Activated T-helper 2 cell treated with anti-CD3 and anti-CD28 coated beads, Interferon-gamma antibody, Interleukin-2, Interleukin-4, amounts not matched to agents 10 μg/mL and 5 μg/mL and 100 μg/mL, durations not matched to agents 14 hours and 24 hours and 36 hours (primary cell): ENCODE measurements around the gene FADS3. TPM values are rescaled to one million over a fixed set of nuclear protein-coding genes. Genes with fewer than 3 reads are reported as not detected.

Experiments
- DNase-seq: peaks from one replicate; pipeline ENCODE4 v3.0.0; 2021; ENCODE audit warnings: low spot score
- H3K27ac Mint-ChIP-seq: one replicate; pipeline ENCODE4 v1.8.0; 2021; ENCODE audit warnings: mixed read lengths
- H3K27me3 Mint-ChIP-seq: one replicate; pipeline ENCODE4 v1.8.0; 2021; ENCODE audit warnings: low read depth, mixed read lengths
- H3K36me3 Mint-ChIP-seq: one replicate; pipeline ENCODE4 v1.8.0; 2021; ENCODE audit warnings: low read depth, mixed read lengths
- H3K4me1 Mint-ChIP-seq: one replicate; pipeline ENCODE4 v1.8.0; 2021; ENCODE audit warnings: low read depth, mixed read lengths
- H3K4me3 Mint-ChIP-seq: one replicate; pipeline ENCODE4 v1.8.0; 2021; ENCODE audit warnings: low read depth, mild to moderate bottlenecking, moderate library complexity, mixed read lengths
- H3K9me3 Mint-ChIP-seq: one replicate; pipeline ENCODE4 v1.8.0; 2021; ENCODE audit warnings: mixed read lengths
- intact Hi-C: fragments of 100-400 bp; cut with micrococcal nuclease; formaldehyde crosslinking; loops from one replicate; pipeline ENCODE4 v1.15.1; 2023
- total RNA-seq: library from RNA; stranded (reverse); gene quantifications from 2 replicates; pipeline ENCODE4 v1.2.3, GENCODE V29; 2022

Gene FADS3
- total RNA-seq, 1 donor from 2014 or later = 22.1 TPM

DNA sequence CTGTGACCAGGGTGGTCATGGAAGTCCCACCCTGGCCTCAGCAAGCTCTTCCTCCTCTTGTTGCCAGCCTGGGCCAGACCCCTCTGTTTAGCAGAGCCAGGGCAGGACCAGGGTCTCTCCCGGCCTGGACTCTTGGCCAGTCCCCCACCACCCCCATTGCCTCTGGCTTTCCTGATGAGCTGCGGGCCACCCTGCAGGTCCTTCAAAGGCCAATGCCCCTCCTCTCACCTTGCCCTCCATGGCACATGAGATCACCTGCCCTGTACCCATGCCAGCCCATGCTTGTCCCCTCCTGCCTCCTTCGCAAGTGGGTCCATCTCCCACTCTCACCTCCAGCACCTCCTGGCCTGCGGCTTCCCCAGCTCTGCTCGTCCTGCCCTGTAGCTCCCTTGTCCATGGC, 52.8 kb downstream of the FADS3 start:
- Mint-ChIP-seq H3K36me3 (peaks cover 83% of the 10 kb centered on the region), H3K4me1 (peaks cover 25% of the 10 kb centered on the region), H3K9me3 (no peaks in the 10 kb centered on the region)

GRCh38 chr11:61837411-61838005, 53.8 kb downstream of the FADS3 start:
- no peaks in the 10 kb centered on the region for H3K9me3 Mint-ChIP-seq
- H3K4me1 Mint-ChIP-seq = peaks cover 35% of the 10 kb centered on the region
- peaks cover 81% of the 10 kb centered on the region for H3K36me3 Mint-ChIP-seq
- intact Hi-C loops = no loop called here
- DNase-seq = no peak
- no peaks in the 10 kb centered on the region for H3K27me3 Mint-ChIP-seq
- H3K27ac Mint-ChIP-seq = peak overlapping the region; percentile 12
- H3K4me3 Mint-ChIP-seq = no peak overlapping the region

More for the DNA sequence above, 52.8 kb downstream of the FADS3 start:
- no peaks in the 10 kb centered on the region for H3K27me3 Mint-ChIP-seq
- intact Hi-C loops = no loop called here
- no peak for DNase-seq
- H3K27ac Mint-ChIP-seq = peak overlapping the region; percentile 70
- H3K4me3 Mint-ChIP-seq = no peak overlapping the region

DNA sequence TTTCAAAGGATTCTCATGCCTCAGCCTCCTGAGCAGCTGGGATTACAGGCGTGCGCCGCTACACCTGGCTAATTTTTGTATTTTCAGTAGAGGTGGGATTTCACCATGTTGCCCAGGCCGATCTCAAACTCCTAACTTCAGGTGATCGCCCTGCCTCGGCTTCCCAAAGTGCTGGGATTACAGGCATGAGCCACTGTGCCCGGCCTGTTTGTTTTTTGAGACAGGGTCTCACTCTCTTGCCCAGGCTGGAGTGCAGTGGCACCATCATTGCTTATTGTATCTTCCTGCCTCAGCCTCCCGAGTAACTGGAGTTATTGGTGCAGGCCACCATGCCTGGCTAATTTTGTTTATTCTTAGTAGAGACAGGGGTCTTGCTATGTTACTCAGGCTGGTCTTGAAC, 55.2 kb downstream of the FADS3 start:
- no peaks in the 10 kb centered on the region for H3K9me3 Mint-ChIP-seq
- peak overlapping the region; percentile 95 for H3K27ac Mint-ChIP-seq
- H3K36me3 Mint-ChIP-seq = peaks cover 78% of the 10 kb centered on the region
- no peaks in the 10 kb centered on the region for H3K27me3 Mint-ChIP-seq
- H3K4me3 Mint-ChIP-seq = no peak overlapping the region
- peaks cover 47% of the 10 kb centered on the region for H3K4me1 Mint-ChIP-seq
- intact Hi-C loops = no loop called here
- no peak for DNase-seq

DNA sequence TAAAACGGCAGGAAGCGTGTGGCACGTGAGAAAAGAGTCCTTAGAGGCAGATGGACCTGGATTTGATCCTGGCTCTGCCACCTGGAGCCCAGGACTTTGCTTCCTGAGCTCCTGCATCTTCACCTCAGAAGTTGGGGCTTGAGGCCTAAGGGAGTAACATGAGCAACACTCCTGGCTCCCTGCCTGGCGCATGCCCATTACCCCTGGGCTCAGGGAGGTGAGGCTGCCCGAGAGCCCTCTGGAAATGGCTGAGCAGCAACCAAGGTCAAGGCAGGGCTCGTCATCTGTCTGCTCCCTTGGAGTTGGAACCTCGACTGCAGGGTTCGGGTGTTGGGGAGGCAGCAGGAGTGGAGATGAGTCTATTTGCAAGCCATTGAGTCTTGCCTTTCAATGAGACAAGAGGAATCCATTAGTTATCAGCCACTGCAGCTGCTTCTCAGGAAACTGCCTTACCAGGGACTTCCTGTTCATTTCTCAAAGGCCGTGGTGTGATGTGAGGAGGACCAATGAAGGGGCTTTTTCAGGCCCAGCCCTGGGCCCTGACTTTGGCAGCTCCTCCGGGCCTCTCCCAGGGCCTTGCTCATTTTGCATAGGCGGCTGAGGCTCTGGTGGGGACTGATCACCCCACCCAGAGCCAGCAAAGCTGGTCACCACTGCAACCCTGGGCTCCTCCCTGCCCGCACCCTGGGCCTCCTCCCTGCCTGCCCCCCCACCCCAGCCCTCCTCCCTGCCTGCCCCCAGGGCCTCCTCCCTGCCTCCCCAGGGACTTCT, 56.9 kb downstream of the FADS3 start:
- Mint-ChIP-seq H3K4me3 (peak overlapping the region; percentile 78), H3K36me3 (peaks cover 74% of the 10 kb centered on the region), H3K27ac (peak overlapping the region; percentile 99), H3K9me3 (no peaks in the 10 kb centered on the region), H3K4me1 (peaks cover 56% of the 10 kb centered on the region), H3K27me3 (no peaks in the 10 kb centered on the region)
- peak; percentile 77 for DNase-seq
- intact Hi-C loops = loop anchor here (1.0 to 5.0 kb wide), 4 partner anchors 19 to 138 kb away; partner anchors contain the start of genes FEN1 and TMEM258

DNA sequence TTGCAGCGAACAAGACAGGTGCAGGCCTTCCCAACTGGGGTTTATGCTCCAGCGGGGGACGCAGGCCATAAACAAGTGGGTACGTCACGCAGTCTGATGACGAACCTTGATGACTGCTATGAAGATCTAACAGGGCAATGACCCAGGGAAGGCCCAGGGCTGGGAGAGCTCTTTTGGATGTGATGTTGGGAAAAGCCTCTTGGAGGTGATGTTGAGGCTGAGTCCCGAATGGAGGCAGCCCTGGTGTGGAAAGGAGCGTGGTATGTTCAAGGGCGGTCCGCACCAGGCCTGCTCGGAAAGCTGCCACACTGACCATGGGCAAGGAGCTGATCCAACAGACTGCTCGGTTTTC, 57.4 kb downstream of the FADS3 start:
- Mint-ChIP-seq H3K36me3 (peaks cover 73% of the 10 kb centered on the region), H3K4me1 (peaks cover 58% of the 10 kb centered on the region), H3K27me3 (no peaks in the 10 kb centered on the region), H3K27ac (peak overlapping the region; percentile 99), H3K9me3 (no peaks in the 10 kb centered on the region), H3K4me3 (peak overlapping the region; percentile 78)
- intact Hi-C loops = loop anchor here (1.0 to 5.0 kb wide), 4 partner anchors 19 to 138 kb away; partner anchors contain the start of genes FEN1 and TMEM258
- DNase-seq = no peak

GRCh38 chr11:61833471-61833870, 57.9 kb downstream of the FADS3 start:
- intact Hi-C loops = loop anchor here (5.0 kb wide), 1 partner anchor 139 kb away; no protein-coding TSS in a partner anchor

DNA sequence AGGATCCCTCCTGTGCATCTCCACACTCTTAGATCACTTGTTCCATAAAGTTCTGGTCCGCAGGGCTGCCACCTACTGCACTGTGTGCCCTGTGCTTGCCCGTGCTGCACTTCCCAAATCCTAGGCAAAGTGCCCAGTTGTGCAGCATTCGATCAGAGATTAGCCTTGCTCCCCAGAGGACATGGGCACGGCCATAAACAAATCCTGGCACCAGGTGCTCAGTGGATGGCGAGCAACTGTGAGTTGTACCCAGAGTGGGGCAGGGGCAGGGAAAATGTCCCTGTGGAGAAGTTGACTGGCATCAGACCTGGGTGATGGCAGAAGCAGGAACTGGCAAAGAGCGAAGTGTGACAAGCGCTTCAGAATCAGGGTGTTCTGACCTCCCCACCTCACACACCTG, 58.6 kb downstream of the FADS3 start:
- intact Hi-C loops = loop anchor here (5.0 kb wide), 1 partner anchor 140 kb away; no protein-coding TSS in a partner anchor
- Mint-ChIP-seq H3K4me3 (peak overlapping the region; percentile 78), H3K9me3 (no peaks in the 10 kb centered on the region), H3K4me1 (peaks cover 58% of the 10 kb centered on the region), H3K27me3 (no peaks in the 10 kb centered on the region), H3K27ac (peak overlapping the region; percentile 99), H3K36me3 (peaks cover 64% of the 10 kb centered on the region)
- no peak for DNase-seq

More at GRCh38 chr11:61833471-61833870, 57.9 kb downstream of the FADS3 start:
- Mint-ChIP-seq H3K4me1 (peaks cover 58% of the 10 kb centered on the region), H3K9me3 (no peaks in the 10 kb centered on the region), H3K36me3 (peaks cover 68% of the 10 kb centered on the region), H3K27ac (peak overlapping the region; percentile 99), H3K4me3 (peak overlapping the region; percentile 78), H3K27me3 (no peaks in the 10 kb centered on the region)
- peak; percentile 28 for DNase-seq

DNA sequence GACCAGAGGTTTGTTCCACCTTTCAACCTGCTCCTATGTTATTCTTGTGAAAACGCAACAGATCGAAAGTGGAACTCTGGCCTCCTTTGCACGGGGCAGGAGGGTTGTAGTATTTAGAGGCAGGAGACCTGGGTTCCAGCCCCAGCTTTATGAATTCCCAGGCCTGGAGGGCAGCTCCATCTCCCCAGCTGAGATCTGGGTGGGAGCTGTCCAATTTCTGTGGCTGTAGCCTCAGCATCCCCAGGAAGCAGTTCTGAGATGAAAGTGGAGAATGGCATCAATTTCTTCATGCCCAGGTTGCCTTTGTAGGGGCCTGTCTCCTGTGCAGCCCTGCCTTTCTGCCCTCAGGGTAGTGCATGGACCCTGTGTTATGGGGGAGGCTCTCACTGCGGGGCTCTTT, 59.1 kb downstream of the FADS3 start:
- Mint-ChIP-seq H3K27me3 (no peaks in the 10 kb centered on the region), H3K4me1 (peaks cover 58% of the 10 kb centered on the region), H3K27ac (peak overlapping the region; percentile 99), H3K9me3 (no peaks in the 10 kb centered on the region), H3K36me3 (peaks cover 60% of the 10 kb centered on the region), H3K4me3 (peak overlapping the region; percentile 97)
- intact Hi-C loops = loop anchor here (5.0 kb wide), 1 partner anchor 140 kb away; no protein-coding TSS in a partner anchor
- no peak for DNase-seq

DNA sequence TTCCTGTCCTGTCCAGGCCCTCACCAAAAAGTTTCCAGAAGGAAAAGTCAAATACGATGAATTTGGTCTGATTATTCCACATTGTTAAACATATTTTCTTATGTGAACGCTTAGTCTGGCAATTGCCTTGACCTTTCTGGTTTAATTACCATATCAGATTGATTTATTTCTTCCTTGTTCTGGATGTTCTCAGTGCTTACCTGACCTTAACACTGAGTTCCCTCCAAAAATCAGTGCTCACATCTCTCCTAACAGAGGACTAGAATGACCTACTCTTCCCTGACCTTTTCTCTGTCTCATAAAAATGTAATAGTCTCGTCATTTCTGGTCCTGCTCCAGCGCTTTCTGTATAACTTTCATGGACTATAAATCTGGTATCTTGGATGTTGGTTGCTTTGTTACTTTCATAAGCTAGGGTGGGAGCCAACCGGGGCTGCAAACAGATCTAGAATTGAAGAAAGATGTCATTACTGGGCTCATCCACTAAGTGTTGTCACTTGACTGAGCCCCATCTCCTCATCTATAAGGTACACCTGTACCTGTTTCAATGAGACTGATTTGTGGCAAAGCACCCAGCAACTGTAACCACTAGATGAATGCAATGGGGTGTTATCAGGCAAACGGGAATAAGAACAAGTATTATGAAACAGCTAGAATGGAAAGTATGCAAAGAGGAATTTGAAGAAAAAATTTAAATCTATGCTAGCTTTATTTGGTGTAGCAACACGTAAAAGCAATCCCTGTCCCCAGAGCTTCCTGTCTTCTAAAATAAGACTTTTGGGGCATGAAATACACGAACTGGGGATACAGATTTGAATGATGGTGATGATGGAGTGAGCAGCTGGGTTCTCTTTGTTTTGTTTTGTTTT, 60.9 kb downstream of the FADS3 start:
- H3K27me3 Mint-ChIP-seq = no peaks in the 10 kb centered on the region
- H3K4me3 Mint-ChIP-seq = peak overlapping the region; percentile 97
- no peaks in the 10 kb centered on the region for H3K9me3 Mint-ChIP-seq
- H3K27ac Mint-ChIP-seq = peak overlapping the region; percentile 86
- intact Hi-C loops = loop anchor here (5.0 kb wide), 1 partner anchor 142 kb away; no protein-coding TSS in a partner anchor
- no peak for DNase-seq
- peaks cover 60% of the 10 kb centered on the region for H3K36me3 Mint-ChIP-seq
- H3K4me1 Mint-ChIP-seq = peaks cover 65% of the 10 kb centered on the region

GRCh38 chr11:61829806-61830205, 61.5 kb downstream of the FADS3 start:
- peaks cover 57% of the 10 kb centered on the region for H3K36me3 Mint-ChIP-seq
- intact Hi-C loops = loop anchor here (5.0 kb wide), 1 partner anchor 142 kb away; no protein-coding TSS in a partner anchor
- H3K9me3 Mint-ChIP-seq = no peaks in the 10 kb centered on the region
- DNase-seq = no peak
- peak overlapping the region; percentile 97 for H3K4me3 Mint-ChIP-seq
- H3K27ac Mint-ChIP-seq = peak overlapping the region; percentile 95
- H3K4me1 Mint-ChIP-seq = peaks cover 60% of the 10 kb centered on the region
- H3K27me3 Mint-ChIP-seq = no peaks in the 10 kb centered on the region

DNA sequence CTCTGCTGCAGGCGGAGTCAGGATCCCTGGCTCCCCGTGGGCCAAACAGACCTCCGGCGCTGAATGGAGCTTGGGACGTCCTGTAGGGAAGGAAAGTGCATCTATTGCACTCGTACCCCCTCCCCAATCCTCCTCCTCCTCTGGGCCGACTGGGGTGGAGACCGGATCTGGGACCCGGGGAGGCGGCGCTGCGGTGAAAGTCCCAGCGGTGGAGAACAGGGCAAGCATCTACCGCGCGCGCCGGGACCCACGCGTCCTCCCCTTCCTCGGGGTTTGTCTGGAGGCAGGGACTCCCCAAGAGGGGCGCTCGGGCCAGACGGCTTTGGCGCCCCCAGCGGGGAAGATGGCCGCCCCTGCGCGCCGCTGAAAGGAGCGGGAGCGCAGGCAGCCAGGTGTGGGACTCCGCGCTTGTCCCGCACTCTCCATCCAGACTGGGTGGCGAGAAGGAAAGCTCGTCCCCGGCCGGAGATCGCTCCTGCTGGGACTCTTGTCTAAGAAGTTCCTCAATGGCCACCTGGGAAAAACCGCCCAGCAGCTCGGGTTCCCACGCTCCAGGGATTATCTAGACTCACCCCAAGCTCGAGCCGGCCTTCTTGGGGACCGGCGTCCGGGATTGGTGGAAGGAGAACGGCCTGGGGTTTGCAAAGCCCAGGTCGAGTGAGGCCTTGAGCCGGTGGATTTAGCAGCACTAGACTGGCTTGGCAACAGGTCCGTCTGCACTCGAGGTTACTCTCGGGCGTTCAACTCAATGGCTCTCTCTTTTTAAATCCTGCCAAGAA, 62.5 kb downstream of the FADS3 start:
- peak overlapping the region; percentile 97 for H3K4me3 Mint-ChIP-seq
- intact Hi-C loops = loop anchor here (1.0 kb wide), 2 partner anchors 13 to 32 kb away; no protein-coding TSS in a partner anchor
- DNase-seq = peak; percentile 53
- peak overlapping the region; percentile 95 for H3K27ac Mint-ChIP-seq
- H3K36me3 Mint-ChIP-seq = peaks cover 55% of the 10 kb centered on the region
- no peaks in the 10 kb centered on the region for H3K27me3 Mint-ChIP-seq
- peaks cover 54% of the 10 kb centered on the region for H3K4me1 Mint-ChIP-seq
- no peaks in the 10 kb centered on the region for H3K9me3 Mint-ChIP-seq

DNA sequence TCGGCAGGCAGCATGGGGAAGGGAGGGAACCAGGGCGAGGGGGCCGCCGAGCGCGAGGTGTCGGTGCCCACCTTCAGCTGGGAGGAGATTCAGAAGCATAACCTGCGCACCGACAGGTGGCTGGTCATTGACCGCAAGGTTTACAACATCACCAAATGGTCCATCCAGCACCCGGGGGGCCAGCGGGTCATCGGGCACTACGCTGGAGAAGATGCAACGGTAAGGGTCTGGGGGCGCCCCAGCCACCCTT, 63.0 kb downstream of the FADS3 start:
- Mint-ChIP-seq H3K9me3 (no peaks in the 10 kb centered on the region), H3K4me3 (peak overlapping the region; percentile 97), H3K4me1 (peaks cover 49% of the 10 kb centered on the region), H3K27me3 (no peaks in the 10 kb centered on the region), H3K27ac (peak overlapping the region; percentile 95), H3K36me3 (peaks cover 49% of the 10 kb centered on the region)
- intact Hi-C loops = loop anchor here (1.0 kb wide), 2 partner anchors 12 to 31 kb away; no protein-coding TSS in a partner anchor
- DNase-seq = no peak
